Posterior cingulate gyrus (tissue), 11 donors: ENCODE data around the gene ATRIP.
A peak's percentile ranks its signal among the peaks of the same experiment; 100 is the strongest.

Experiments used
- DNase-seq, 10 donors: peaks; one replicate each; pipeline versions ENCODE4 v3.0.0 to v3.0.0-alpha.2; 2020 to 2021; ENCODE audit warnings: mixed read lengths in 3 of 10
- intact Hi-C: fragments of 100-400 bp; cut with DNase I; formaldehyde crosslinking; loops from one replicate; pipeline ENCODE4 v1.15.1; 2023

Gene ATRIP

DNA sequence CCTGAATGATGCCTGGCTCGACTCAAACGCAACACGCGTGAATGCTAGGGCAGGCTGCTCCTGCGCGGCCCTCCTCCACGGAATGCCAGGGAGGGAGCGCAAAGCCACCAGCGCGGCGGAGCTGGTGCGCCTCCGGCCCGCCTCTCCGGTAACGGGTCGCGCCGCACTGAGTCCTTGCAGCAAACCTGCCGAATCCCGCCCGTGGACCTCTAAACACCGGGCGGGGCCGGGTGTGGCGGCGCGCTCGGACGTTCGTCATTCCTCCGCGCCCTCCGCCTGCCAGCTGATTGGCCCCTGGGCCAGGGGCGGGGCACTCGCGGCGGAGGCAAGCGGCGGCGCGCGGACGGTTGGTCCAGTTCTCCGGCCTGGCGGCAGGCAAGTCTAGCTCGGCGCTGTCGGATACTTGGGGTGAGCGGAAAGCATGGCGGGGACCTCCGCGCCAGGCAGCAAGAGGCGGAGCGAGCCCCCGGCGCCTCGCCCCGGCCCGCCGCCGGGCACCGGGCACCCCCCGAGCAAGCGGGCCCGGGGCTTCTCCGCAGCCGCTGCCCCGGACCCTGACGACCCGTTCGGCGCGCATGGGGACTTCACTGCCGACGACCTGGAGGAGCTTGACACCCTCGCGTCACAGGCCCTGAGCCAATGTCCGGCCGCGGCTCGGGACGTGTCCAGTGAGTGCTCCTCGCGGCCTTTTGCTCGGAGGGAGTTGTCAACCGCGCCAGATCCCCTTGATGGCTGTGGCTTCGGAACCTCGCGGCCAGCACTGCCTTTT lies at the start of gene ATRIP:
Gene ATRIP (plus strand): TSS at position 313 of the 769 bp plus-strand sequence. CDS start 109 bp downstream, at position 422.
- DNase-seq = peak; percentile 85 to 99 (median 92)
- intact Hi-C loops = loop anchor here (5.0 kb wide), 1 partner anchor 111 kb away; the partner anchor contains the start of gene PFKFB4

DNA sequence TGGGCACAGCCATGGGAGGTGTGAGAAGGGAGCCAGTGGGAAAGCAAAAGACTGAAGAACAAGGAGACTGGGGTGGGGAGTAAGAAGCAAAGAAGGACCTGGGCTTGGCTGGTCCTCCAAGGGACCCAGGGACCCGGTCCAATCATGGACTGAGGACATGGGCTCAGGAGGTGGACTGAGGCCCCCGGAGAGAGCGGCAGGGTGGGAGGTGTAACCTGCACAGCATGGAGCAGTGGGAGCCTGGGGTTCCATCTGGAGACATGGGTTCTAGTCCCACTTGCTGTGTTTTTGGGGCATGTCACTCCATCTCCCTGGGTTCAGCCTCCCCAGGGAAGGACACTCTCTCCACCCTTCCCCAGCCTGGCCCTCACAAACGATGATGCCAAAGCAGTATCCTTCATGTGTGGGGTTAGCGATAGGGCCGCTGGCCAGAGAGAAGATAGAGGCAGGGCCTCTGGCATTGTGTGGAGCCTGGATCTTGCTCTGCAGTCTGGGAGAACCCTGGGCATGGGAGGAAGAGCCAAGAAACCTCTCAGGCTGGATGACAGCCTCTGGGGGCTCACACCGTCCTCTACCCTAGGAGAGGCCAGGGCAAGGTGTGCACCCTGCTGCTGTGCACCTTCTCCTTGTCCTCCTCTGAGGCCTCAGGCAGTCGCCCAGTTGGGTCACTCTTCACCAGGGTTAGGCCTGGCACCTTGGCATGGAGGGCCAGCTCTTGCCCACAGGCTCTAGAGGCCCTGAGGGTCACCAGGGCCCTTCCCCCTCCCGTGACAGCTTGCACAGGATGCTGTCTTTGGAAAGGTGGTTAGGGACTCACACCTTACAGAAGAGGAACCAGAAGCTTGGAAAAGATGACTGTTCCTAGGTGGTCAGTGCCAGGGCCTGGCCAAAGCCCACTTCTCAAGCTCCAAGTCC lies 48.5 kb upstream of the ATRIP start:
- peak in 1 of 10 donors; percentile 33 for DNase-seq
- intact Hi-C loops = no loop called here

DNA sequence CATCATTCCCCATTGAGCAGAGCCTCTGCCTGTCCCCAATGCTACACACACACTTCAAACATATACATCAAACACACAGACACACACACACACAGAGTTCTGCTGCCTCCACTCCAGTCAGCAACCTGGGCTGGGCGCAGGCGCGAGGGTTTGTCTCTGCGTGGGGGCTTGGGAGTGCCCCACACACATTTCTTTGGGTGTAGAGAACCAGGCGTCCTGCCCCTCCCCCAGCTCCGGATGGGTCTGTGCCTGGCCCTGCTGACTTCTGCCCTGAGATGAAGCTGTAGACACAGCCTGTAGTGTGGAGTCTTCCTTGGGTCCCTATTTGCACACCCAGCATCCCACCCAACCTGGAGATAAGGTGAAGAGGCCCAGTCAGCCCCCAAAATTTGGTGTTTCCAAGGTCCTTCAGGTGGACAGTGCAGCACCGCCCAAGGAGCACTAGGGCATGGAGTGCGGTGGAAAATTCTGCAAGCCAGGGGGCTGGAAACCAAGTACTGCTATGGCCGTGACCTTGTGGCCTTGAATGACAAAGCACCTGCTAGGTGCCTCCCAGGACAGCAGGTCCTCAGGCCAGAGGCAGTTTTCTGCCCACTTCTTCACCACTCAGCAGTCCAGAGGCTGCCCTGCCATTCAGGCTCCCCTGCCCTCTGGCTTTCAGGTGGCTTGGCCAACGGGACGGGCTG lies 47.7 kb upstream of the ATRIP start:
- intact Hi-C loops = no loop called here
- DNase-seq = peak in 3 of 10 donors; percentile 8 to 81 (median 54)

DNA sequence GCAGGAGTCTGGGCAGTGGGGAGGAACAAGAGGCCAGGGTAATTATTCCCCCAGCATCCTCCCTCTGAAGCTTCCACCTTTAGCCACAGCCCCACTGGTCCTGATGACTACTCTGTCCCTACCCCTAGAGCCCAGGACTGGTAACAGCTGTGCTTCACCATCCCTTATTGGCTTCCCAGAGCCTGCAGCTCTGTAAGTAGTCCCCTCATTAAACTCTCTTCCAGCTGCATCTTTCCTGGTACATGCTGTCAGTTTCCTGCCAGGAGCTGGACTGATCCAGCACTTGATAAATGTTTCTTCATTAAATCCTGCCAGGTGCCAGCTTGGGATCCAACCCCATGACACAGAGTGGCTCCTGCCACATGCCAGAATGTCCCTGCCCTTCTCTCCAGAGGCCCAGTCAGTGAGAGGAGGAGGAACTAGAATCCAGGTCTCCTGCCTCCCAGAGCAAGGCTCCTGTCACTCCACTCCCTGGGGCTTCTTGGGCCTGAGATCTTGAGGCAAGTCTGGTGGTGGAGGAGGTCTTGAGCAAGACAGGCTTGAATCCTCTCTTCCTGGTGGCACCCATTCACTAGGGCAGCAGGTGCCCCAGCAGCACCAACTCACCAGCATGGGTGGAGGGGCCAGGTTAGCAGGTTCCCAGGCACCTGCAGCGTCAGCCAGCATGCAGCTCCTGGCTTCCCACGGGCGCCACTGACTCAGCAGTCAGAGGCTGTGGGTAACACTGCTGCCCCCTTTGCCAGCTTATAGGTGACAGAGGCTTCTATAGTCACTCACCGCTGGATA lies 47.0 kb upstream of the ATRIP start:
- peak in 3 of 10 donors; percentile 10 to 61 (median 49) for DNase-seq
- intact Hi-C loops = no loop called here

DNA sequence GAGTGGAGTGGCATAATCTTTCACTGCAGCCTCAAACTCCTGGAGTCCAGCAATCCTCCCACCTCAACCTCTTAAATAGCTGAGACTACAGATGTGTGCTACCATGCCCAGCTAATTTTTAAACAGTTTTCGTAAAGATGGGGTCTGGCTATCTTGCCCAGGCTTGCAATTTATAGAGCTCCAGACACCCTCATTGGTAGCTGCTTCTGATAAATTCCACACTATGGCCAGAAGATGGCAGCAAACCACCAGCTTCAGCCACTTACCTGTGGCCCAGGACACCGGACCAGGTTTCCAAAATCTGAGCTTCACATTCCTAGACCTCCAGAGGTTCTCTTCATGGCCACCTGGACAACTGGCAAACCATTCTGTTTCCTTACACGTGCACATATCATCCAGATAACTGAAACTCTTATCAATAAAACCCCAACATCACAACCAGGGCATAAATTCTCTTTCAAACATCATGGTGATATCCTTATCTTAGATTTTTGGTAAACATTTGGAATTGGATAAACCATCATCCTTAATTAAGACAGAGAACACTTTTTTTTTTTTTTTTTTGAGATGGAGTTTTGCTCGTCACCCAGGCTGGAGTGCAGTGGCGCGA lies 45.6 kb upstream of the ATRIP start:
- intact Hi-C loops = loop anchor here (1.0 kb wide), 1 partner anchor 35 kb away; no protein-coding TSS in a partner anchor
- DNase-seq = peak in 5 of 10 donors; percentile 54 to 88 (median 60)

DNA sequence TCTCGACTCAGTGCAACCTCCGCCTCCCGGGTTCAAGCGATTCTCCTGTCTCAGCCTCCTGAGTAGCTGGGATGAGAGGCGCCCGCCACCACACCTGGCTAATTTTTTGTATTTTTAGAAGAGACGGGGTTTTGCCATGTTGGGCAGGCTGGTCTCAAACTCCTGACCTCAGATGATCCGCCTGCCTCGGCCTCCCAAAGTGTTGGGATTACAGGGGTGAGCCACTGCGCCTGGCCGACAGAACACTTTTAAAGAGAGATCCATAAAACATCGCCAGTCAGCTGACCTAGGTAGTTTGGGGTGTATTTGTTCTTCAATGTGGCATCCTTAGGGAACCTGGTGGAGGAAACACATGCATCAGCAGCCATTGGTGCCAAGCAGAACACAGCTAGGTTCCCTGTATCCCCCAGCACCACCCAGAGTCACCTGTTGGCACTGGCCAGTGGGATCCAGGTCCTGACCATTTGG lies 45.1 kb upstream of the ATRIP start:
- DNase-seq = peak in 1 of 10 donors; percentile 65
- intact Hi-C loops = loop anchor here (1.0 kb wide), 1 partner anchor 35 kb away; no protein-coding TSS in a partner anchor

DNA sequence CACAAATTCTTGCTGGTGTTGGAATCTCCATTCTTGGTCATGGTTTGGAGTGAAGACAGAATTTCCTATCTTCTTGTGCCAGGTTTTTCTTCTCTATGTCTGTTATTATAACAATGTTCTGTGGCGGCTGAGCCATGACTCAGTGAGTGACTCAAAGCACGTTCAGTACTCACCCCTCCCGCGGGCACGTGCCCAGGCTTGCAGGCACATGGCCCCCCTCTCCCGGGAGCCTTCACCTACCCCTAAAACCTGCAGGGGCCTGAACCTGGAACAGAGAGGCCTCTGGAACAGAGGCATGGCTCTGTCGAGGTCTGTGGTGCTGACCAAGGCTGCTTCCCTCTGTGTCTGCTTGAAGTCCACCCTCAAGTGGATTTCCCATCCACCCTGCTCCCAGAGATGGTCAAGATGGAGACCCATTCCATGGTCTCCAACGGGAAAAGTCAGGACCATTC lies 44.2 kb upstream of the ATRIP start:
- peak in 7 of 10 donors; percentile 22 to 91 (median 75) for DNase-seq
- intact Hi-C loops = no loop called here

DNA sequence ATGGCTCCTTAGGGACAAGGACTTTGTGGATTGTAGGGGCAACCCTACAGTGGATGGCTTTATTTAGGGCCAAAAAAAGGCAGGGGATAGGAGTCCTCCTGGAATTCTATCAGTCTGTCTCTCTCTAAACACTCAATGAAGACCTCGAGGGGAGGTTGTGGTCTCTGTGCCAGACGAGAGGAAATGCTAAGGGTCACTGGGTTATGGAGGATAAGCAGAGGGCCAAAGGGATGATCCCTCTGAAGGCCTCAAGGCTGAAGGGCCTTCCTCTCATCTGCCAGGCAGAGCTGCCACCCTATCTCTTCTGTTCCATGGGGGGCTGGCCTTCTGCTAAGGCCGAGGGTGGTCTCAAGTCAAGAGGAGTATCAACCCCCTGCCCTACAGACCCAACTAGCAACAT lies 43.6 kb upstream of the ATRIP start:
- intact Hi-C loops = no loop called here
- DNase-seq = peak in 1 of 10 donors; percentile 35

DNA sequence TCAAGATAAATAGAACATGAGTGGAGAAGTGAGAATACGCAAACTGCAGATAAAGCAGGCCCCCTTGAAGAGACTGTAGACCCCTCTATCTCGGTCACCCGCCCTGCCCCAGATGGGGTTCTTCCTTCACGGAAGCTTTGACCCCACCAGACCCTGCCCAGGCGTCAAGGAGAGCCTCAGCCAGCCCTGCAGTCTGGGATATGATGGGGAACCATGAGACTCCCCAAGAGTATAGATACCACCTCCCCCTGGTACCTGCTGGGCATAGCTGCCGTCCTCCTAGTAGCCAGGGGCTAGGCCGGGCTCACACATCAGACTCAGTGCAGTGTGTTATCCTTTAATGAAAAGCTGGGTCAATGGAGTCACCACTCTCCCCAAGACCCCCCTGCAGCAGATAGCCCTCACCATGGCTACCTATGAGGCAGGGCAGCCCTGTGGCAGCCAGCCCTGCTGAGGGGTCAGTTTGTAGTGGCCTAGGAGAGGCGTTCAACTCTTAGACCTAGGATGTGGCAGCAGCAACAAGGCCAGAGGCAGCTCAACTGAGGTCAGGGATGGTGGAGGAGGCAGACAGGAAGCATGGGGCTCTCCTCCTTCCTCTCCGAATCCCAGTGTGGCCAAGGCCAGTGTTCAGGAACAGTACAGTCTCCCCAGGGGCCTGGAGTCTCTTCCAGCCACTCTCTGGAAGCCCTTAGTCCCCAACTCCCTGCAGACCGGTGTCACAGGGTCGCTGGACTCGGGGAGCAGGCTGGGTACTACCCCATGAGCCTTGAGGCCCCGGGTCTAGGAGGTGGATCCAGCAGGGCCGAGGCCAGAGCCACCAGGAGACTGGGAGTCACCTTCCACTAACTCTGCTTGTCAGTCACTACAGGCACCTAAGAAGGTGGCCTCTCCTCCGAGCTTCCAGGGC lies 42.8 kb upstream of the ATRIP start:
- intact Hi-C loops = no loop called here
- DNase-seq = peak in 3 of 10 donors; percentile 56 to 73 (median 71)

DNA sequence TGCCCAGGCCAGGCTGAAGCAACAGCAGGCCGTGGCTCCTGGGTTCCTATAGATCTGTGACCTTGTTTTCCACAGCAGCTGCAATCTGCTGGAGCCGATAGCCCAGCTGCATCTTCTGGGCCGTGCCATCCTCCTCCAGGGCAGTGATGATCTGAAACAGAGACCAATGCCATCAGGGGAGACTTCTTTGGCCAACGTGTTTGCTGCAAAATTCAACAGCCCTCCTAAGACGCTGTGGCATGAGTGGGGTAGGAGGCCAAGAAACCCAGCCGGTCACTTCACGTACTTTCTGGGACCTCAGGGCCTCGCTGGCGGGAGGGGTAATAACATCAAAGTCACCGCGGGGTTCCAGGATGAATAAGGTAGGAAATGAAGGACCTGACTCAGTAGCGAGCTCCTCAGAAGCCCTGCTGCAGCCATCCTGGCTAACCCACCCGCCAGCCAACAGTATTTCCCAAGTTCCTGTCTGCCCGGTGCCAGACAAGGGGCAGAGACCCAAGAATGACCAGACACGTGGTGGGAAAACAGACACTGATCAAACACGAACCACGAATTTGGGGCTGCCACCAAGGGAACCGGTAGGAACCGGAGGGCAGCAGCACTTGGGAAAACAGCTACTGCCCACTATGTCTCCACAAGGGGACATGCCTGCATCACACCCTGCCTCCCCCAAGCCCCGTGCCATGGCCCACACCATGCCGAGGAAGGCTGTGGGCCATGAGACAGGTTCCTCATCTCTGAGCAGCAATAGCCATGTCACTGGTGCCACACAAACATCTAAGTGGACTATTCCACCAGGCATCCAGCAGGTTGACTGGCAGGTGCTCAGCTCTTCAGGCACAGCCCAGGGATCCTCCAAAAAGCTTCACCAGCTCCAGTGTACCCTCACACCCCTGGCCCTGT lies 41.8 kb upstream of the ATRIP start:
- DNase-seq = peak in 5 of 10 donors; percentile 7 to 75 (median 47)
- intact Hi-C loops = no loop called here

DNA sequence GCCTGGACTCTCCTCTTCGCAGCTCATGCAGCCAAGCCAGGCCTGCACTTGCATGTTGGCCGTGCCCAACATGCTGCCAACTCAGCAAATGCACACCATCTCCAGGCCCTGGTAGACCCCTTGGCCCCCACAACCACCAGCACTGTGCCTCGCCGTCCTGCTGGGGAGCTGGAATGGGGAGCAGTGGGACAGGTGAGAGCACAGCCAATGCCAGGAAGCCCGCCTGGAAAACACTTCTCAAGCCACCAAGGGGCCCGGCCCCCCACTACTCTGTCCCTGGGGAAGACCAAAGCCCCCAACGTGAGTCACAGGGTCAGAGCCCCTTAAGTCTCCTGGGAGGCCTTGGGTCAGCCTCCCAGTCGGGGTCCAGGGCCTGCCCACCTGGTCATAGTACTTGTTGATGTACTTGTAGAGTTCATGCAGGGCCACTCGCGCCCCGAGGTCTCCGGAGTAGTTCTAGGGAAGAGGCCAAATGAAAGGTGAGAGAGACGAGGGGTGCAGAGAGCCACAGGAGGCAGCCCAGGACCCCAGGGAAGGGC lies 41.1 kb upstream of the ATRIP start:
- peak in 4 of 10 donors; percentile 5 to 76 (median 68) for DNase-seq

DNA sequence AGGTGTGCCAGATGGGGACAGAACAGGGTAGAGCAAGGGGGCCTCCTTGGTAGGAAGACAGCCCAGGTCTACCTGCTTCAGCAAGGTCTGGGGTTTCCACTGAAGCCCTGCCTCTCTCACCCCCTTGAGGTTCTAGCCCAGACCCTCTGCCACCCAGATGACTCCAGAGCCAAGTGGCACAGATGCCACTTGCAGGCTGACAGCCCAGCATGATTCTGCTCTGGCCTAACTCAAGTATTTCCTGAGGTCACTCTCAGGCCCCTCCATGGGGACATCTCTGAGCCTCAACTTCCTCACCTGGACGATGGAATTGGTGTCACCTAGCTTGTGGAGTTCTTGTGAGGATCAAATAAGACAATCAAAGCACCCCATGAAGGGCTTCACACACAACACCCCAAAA lies 40.6 kb upstream of the ATRIP start:
- intact Hi-C loops = no loop called here
- DNase-seq = peak in 2 of 10 donors; percentile 24 to 43

More for the DNA sequence above, 41.1 kb upstream of the ATRIP start:
- intact Hi-C loops = no loop called here

DNA sequence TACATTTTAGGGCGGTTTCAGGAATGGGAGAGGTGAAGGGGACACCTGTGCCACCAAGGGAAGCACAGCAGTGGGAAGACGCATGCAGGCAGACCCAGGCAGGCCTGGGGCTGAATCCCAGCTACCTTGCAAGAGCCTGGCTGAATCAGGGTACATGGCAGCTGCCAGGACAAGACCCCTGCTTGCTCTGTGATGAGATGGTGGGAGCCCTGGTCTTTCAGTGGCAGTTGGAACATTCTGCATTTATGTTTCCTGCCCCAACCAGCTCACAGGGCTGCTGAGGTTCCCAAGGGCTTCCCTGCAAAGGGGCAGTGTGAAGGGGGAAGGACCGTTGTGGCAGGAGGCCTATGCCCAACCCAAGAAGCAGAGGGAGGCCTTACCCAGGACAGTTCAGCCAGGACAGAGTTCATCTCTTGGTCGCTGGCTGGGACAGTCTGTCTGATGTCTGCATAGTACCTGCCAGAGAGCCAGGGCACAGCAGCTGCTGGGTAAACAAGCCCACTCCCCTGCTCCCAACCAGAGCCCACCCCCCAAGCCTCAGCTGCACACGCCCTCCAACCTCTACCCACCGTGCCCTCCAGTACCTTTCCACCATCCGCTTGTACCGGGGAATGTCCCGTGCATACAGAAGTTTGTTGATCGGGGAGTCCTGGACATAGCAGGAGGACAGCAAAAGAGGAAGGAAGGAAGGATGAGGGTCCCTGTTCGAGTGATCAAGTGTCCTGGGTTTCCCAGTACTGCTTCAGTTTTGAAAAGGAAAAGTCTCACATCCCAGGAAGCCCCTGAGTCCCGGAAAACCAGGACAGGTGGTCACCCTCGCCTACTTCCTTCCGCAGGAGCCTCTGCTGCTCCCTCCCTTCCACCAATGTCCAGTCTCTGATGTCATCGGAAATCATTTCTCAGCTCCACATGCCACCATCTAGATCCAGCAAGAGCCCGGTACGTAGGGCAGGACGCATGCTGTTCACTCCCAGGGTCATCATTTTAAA lies 39.8 kb upstream of the ATRIP start:
- peak in 5 of 10 donors; percentile 1 to 55 (median 29) for DNase-seq
- intact Hi-C loops = no loop called here

DNA sequence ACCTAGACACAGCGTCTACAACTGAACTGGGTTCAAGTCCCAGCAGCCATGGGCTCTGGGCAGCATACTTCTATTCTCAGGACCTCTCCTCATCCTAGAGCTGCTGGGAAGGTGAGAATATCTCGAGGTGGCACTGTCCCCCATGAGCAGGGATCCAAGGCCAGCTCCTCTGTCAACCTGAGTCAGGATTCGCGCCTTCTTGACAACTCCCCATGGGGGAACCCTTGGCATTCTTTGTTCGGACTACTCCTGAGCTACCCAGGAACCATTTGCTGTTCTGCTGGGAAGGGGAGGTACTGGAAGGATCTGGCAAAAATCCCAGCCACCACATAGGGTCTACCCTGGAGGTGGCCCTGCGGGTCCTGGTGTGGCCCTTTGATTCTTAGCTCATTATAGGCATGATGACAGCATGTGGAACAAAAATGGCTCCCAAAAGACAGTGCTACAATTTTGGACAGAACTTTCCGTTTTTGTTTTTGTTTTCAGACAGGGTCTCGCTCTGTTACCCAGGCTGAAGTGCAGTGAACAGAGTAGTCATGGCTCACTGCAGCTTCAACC lies 38.9 kb upstream of the ATRIP start:
- peak in 4 of 10 donors; percentile 2 to 40 (median 29) for DNase-seq
- intact Hi-C loops = no loop called here

DNA sequence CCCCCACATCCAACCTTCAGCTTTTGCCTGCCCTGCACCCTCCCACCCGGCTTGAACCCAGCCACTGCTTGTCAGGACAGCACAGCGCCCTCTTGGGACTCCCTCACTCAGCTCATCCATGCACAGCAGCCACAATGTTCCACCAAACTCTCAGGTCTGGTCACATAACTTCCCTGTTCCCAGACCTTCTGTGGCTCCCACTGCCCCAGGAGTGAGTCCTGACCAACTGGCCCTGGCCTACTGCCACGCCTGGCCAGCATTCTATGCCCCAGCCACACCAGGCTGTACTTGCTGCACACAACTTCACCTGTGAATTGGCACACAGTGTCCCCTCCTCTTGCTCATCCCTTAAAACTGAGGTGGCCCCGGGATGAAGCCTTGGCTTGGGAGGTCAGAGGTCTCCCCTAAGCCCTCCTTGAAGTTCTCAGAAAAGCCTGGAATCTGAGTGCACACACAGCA lies 37.7 kb upstream of the ATRIP start:
- peak in 6 of 10 donors; percentile 1 to 72 (median 20) for DNase-seq
- intact Hi-C loops = no loop called here
